ENCODE measurements around the gene AHCYL1. TPM values are rescaled to one million over a fixed set of nuclear protein-coding genes. Genes with fewer than 3 reads are reported as not detected.

The AHCYL1 gene
- total RNA-seq, 1 experiment from 2014 or later, result 89.0 TPM

DNA sequence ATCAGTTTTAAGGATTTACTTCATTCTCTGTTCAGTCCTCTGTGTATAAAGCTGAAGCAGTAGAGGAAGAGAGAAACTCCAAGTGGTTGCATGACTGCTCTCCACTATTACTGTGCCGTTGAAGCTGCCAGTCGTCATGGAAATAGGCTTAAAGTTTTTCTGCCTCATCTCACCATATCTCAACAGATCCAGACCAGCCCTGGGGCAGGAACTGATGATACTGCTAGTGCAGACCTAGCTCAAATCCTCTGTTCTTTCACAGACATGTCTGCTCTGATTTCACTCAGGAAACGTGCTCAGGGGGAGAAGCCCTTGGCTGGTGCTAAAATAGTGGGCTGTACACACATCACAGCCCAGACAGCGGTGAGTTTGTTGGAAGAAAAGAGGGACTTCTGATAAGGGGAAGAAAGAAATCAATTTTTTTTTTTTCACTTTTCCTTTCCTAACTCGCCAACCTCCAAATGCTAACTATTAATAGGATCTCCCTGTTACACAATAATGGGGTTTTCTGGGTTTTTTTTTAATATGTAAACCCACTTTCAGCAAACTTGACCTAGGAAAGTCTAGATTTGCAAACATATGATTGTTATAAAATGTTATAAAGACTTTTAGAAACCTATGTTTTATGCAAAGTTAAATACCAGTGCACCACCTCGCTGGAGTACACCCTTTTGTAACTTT lies 27.7 kb downstream of the AHCYL1 start:
- no peak overlapping the region for H3K27ac Mint-ChIP-seq
- H3K9me3 Mint-ChIP-seq, result no peaks in the 10 kb centered on the region
- H3K27me3 Mint-ChIP-seq (ENCODE audit: low read depth), result no peaks in the 10 kb centered on the region

More for the DNA sequence above, 27.7 kb downstream of the AHCYL1 start:
- H3K4ac ChIP-seq (ENCODE audit: low read depth, low read length), result no peak overlapping the region
- H2BK20ac ChIP-seq (ENCODE audit: low read depth, low read length, poor library complexity, severe bottlenecking), result no peak overlapping the region
- DNase-seq, result no peak
- H2BK120ac ChIP-seq (ENCODE audit: low read depth, low read length, poor library complexity, severe bottlenecking), result no peak overlapping the region
- no peaks in the 10 kb centered on the region for H3K79me1 ChIP-seq (ENCODE audit: insufficient read depth, low read depth, low read length, poor library complexity, severe bottlenecking)
- no peak overlapping the region for H3K14ac ChIP-seq (ENCODE audit: insufficient read depth, low read length)
- H3K36me3 Mint-ChIP-seq (ENCODE audit: insufficient read depth in 1 of 3, low read depth in 3 of 3), result peaks cover 38 to 80% (median 77%) of the 10 kb centered on the region in 3 experiments; a peak in 6 of 7 replicates
- H3K79me2 ChIP-seq (ENCODE audit: insufficient read depth, low read length), result no peaks in the 10 kb centered on the region
- H3K27ac ChIP-seq (ENCODE audit: insufficient read length, low read depth, low read length), result no peak overlapping the region
- no peak overlapping the region for H2AK5ac ChIP-seq (ENCODE audit: insufficient read length, low read length)
- no peaks in the 10 kb centered on the region for H3K27me3 ChIP-seq (ENCODE audit: insufficient read depth, low read length)
- H3K56ac ChIP-seq (ENCODE audit: insufficient read length, low read depth, low read length), result no peak overlapping the region
- no peak overlapping the region for H4K91ac ChIP-seq (ENCODE audit: insufficient read length, low read depth, low read length)
- H4K5ac ChIP-seq (ENCODE audit: insufficient read length, low read depth, low read length), result no peak overlapping the region
- no peaks in the 10 kb centered on the region for H4K20me1 ChIP-seq (ENCODE audit: control insufficient read depth, insufficient read depth, insufficient read length)
- no peak overlapping the region for H3K9ac ChIP-seq (ENCODE audit: extremely low read depth, insufficient read length, low read length)
- H3K4me3 Mint-ChIP-seq, result no peak overlapping the region
- H3K4me2 ChIP-seq (ENCODE audit: insufficient read depth, insufficient read length, low read length), result no peak overlapping the region
- no peak overlapping the region for H2AFZ ChIP-seq (ENCODE audit: low read length)
- no peak overlapping the region for H2BK15ac ChIP-seq (ENCODE audit: low read depth, low read length)
- no peaks in the 10 kb centered on the region for H3K9me3 ChIP-seq (ENCODE audit: control insufficient read depth, low read depth, low read length)
- no CpG with 5 or more reads among the region's 6 CpGs for WGBS (ENCODE audit: extremely low coverage, insufficient read length, low lambda C conversion rate)
- H3K18ac ChIP-seq (ENCODE audit: insufficient read length, low read depth, low read length), result no peak overlapping the region
- H4K8ac ChIP-seq (replicated peaks; ENCODE audit: insufficient read length, low read depth, low read length), result no peak overlapping the region
- TF ChIP-seq, protein P1, sequence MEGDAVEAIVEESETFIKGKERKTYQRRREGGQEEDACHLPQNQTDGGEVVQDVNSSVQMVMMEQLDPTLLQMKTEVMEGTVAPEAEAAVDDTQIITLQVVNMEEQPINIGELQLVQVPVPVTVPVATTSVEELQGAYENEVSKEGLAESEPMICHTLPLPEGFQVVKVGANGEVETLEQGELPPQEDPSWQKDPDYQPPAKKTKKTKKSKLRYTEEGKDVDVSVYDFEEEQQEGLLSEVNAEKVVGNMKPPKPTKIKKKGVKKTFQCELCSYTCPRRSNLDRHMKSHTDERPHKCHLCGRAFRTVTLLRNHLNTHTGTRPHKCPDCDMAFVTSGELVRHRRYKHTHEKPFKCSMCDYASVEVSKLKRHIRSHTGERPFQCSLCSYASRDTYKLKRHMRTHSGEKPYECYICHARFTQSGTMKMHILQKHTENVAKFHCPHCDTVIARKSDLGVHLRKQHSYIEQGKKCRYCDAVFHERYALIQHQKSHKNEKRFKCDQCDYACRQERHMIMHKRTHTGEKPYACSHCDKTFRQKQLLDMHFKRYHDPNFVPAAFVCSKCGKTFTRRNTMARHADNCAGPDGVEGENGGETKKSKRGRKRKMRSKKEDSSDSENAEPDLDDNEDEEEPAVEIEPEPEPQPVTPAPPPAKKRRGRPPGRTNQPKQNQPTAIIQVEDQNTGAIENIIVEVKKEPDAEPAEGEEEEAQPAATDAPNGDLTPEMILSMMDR (conservative IDR thresholded peaks at IDR 0.05), result no peak
- no peak overlapping the region for H3K23ac ChIP-seq (ENCODE audit: insufficient read length, low read depth, low read length)
- no peak overlapping the region for H2BK12ac ChIP-seq (ENCODE audit: insufficient read length, low read depth, low read length)
- H3K4me1 ChIP-seq (ENCODE audit: insufficient read depth, low read length), result peaks cover under 1% of the 10 kb centered on the region; the same call in 1 of the 2 replicates
- H3K4me1 Mint-ChIP-seq, result peaks cover 4 to 8% of the 10 kb centered on the region in 2 experiments
- no peak overlapping the region for H3T11ph ChIP-seq (ENCODE audit: low read length)
- no peaks in the 10 kb centered on the region for H3K23me2 ChIP-seq (ENCODE audit: insufficient read length, low read depth, low read length, poor library complexity, severe bottlenecking)
- no peak overlapping the region for H2BK5ac ChIP-seq (ENCODE audit: insufficient read length, low read length)

Measured in H9 (cell line).